22Rv1 (cell line): ENCODE data around the gene KLF17.

Experiments used
- H3K27ac ChIP-seq: fragments of 450-650 bp; 2 replicates; pipeline ENCODE4 v1.5.1; 2017
- CTCF ChIP-seq: fragments of 450-650 bp; IDR thresholded peaks from 2 replicates; pipeline ENCODE4 v1.5.1; 2017; ENCODE audit warnings: mild to moderate bottlenecking
- ZFX ChIP-seq: fragments of 450-650 bp; IDR thresholded peaks from 2 replicates; pipeline ENCODE4 v1.6.1; 2017; ENCODE audit warnings: antibody characterized with exemption, borderline replicate concordance

KLF17 gene

GRCh38 chr1:44141531-44141930, 22.9 kb downstream of the KLF17 start, which contains the start of gene KLF18:
Gene KLF18 (minus strand): TSS chr1:44141631. CDS start chr1:44141631, 0 bp downstream.
- H3K27ac ChIP-seq, result no peak within 1 kb of the TSS
- TF ChIP-seq ZFX (no peak), CTCF (no peak)

GRCh38 chr1:44144962-44145756, 26.5 kb downstream of the KLF17 start:
- no peak overlapping the region for H3K27ac ChIP-seq
- no peak for TF ChIP-seq ZFX
- no peak for TF ChIP-seq CTCF

- TF ChIP-seq CTCF (no peak), ZFX (no peak)
- H3K27ac ChIP-seq, result no peak overlapping the region
Measured at GRCh38 chr1:44146536-44147361, 28.1 kb downstream of the KLF17 start.

GRCh38 chr1:44147582-44147981, 29.0 kb downstream of the KLF17 start:
- no peak for TF ChIP-seq ZFX
- no peak for TF ChIP-seq CTCF

GRCh38 chr1:44151332-44151731, 32.7 kb downstream of the KLF17 start:
- H3K27ac ChIP-seq, result no peak overlapping the region
- TF ChIP-seq ZFX (no peak), CTCF (no peak)

More at GRCh38 chr1:44147582-44147981, 29.0 kb downstream of the KLF17 start:
- no peak overlapping the region for H3K27ac ChIP-seq

- TF ChIP-seq CTCF, result no peak
- TF ChIP-seq ZFX, result no peak
- H3K27ac ChIP-seq, result no peak overlapping the region
Measured at GRCh38 chr1:44151808-44152207, 33.2 kb downstream of the KLF17 start.

- H3K27ac ChIP-seq, result no peak overlapping the region
- TF ChIP-seq ZFX, result no peak
- no peak for TF ChIP-seq CTCF
Measured at GRCh38 chr1:44152692-44153091, 34.1 kb downstream of the KLF17 start.
